Spleen (tissue), 11 donors: ENCODE data around the gene CD83. TPM values are rescaled to one million over a fixed set of nuclear protein-coding genes. Genes with fewer than 3 reads are reported as not detected.

Experiments
- DNase-seq: peaks from one replicate; pipeline ENCODE4 v3.0.0-alpha.2; 2020
- H3K27ac ChIP-seq, 8 donors: fragments of 200-600 bp; sonication (generic) in 7 of 8; 1 replicate in 4 of 8; 2 replicates in 4 of 8; pipeline versions ENCODE4 v1.5.0 to v1.8.0; 2016 to 2021; ENCODE audit warnings: inconsistent platforms in 4 of 8, mild to moderate bottlenecking in 4 of 8, moderate library complexity in 1 of 8
- H3K27me3 ChIP-seq, 7 donors: fragments of 200-600 bp; sonication (generic) in 6 of 7; replicated peaks in 1 of 7; 1 replicate in 4 of 7; 2 replicates in 3 of 7; pipeline versions ENCODE4 v1.5.0 to v1.8.0; 2016 to 2021; ENCODE audit warnings: inconsistent platforms in 3 of 7, mild to moderate bottlenecking in 1 of 7
- H3K36me3 ChIP-seq, 6 donors: fragments of 200-600 bp; sonication (generic) in 5 of 6; 1 replicate in 4 of 6; 2 replicates in 2 of 6; pipeline versions ENCODE4 v1.5.0 to v1.8.0; 2016 to 2021; ENCODE audit warnings: inconsistent platforms in 2 of 6
- H3K4me1 ChIP-seq, 6 donors: fragments of 200-600 bp; sonication (generic) in 5 of 6; 1 replicate in 3 of 6; 2 replicates in 3 of 6; pipeline versions ENCODE4 v1.5.0 to v1.8.0; 2016 to 2021; ENCODE audit warnings: inconsistent platforms in 3 of 6
- H3K4me3 ChIP-seq, 8 donors: fragments of 200-600 bp; sonication (generic) in 7 of 8; 1 replicate in 4 of 8; 2 replicates in 4 of 8; pipeline versions ENCODE4 v1.5.0 to v1.8.0; 2016 to 2021; ENCODE audit warnings: inconsistent platforms in 4 of 8, mild to moderate bottlenecking in 4 of 8, moderate library complexity in 2 of 8
- H3K9me3 ChIP-seq, 8 donors: fragments of 200-600 bp; sonication (generic) in 7 of 8; 1 replicate in 4 of 8; 2 replicates in 4 of 8; pipeline versions ENCODE4 v1.5.0 to v1.8.0; 2016 to 2021; ENCODE audit warnings: inconsistent platforms in 4 of 8
- POLR2A ChIP-seq, 3 donors: fragments of 450-650 bp; IDR thresholded peaks; one replicate each; pipeline ENCODE4 v1.5.1; 2017; ENCODE audit warnings: antibody characterized with exemption in 3 of 3, mild to moderate bottlenecking in 1 of 3
- POLR2AphosphoS5 ChIP-seq, 3 donors: sonication (generic); formaldehyde crosslinking; IDR thresholded peaks; one replicate each; pipeline ENCODE4 v1.5.1; 2017; ENCODE audit warnings: antibody characterized with exemption in 3 of 3
- WGBS, 5 donors: extraction: QIAGEN DNeasy Blood & Tissue Kit in 3 of 5; methylation state at CpG; one replicate each; pipeline versions ENCODE4 v1.1.5 to v1.1.7; 2013 to 2018; 5-methylcytosine and 5-hydroxymethylcytosine counted together
- intact Hi-C: fragments of 100-400 bp; cut with DNase I; formaldehyde crosslinking; loops from one replicate; pipeline ENCODE4 v1.15.0; 2023; ENCODE audit warnings: low total_unique reads
- polyA plus RNA-seq, 3 donors: library from polyadenylated mRNA; stranded (reverse); fragments of 200-250 nt; gene quantifications; one replicate each; pipeline ENCODE4 v1.2.1, GENCODE V29; 2013
- total RNA-seq, 7 donors: library from RNA; depleted of rRNA in 3 of 7; stranded (reverse); fragments of >200 nt in 3 of 7; fragmentation: NEBNext Ultra II Directional in 4 of 7; extraction: Animal tissue kit (Norgen Biotek cat#: 25700) in 4 of 7; gene quantifications; one replicate each; pipeline versions ENCODE4 v1.1.0 to v1.2.1, GENCODE V29; 2016 to 2021
- TF ChIP-seq, protein P1 (sequence below), 11 experiments: fragments of 200-600 bp in 7 of 11; fragments of 450-650 bp in 4 of 11; sonication (generic) in 4 of 11; IDR thresholded peaks in 8 of 11; conservative IDR thresholded peaks in 3 of 11; 1 replicate in 7 of 11; 2 replicates in 4 of 11; pipeline versions ENCODE4 v1.4.0 to v1.8.0; 2016 to 2021; ENCODE audit warnings: antibody characterized with exemption in 11 of 11, inconsistent platforms in 4 of 11, mild to moderate bottlenecking in 1 of 11
- donor health status: healthy with polysubstance abuse.
- donor health status: DM: no; HTN: no; CAD: no; lungs with moderate emphysema.
- donor health status: DM: no; HTN: no; CAD: no.
- donor health status: Bipolar disorder and iron deficiency.
- donor health status: healthy.
- donor health status: DM: no; HTN: no; CAD: no.
- donor health status: DM: yes; HTN: yes; CAD: no.

The CD83 gene
- total and polyA plus RNA-seq, 10 donors: 11.7 to 51.5 (median 22.6) TPM

- 34 to 45% (median 38%) methylated on average over 4 of the region's 4 CpGs for WGBS, 5 donors
- Histone ChIP-seq H3K27me3 (no peaks in the 10 kb centered on the region), H3K9me3 (no peaks in the 10 kb centered on the region), H3K27ac (peak overlapping the region; percentile 31 to 92 (median 70)), H3K36me3 (peaks cover 0 to 13% (median 0%) of the 10 kb centered on the region in 6 donors), H3K4me1 (peaks cover 18 to 95% (median 61%) of the 10 kb centered on the region in 6 donors), H3K4me3 (peak overlapping the region in 1 of 8 donors; percentile 23)
- DNase-seq: no peak
- TF ChIP-seq, protein P1, sequence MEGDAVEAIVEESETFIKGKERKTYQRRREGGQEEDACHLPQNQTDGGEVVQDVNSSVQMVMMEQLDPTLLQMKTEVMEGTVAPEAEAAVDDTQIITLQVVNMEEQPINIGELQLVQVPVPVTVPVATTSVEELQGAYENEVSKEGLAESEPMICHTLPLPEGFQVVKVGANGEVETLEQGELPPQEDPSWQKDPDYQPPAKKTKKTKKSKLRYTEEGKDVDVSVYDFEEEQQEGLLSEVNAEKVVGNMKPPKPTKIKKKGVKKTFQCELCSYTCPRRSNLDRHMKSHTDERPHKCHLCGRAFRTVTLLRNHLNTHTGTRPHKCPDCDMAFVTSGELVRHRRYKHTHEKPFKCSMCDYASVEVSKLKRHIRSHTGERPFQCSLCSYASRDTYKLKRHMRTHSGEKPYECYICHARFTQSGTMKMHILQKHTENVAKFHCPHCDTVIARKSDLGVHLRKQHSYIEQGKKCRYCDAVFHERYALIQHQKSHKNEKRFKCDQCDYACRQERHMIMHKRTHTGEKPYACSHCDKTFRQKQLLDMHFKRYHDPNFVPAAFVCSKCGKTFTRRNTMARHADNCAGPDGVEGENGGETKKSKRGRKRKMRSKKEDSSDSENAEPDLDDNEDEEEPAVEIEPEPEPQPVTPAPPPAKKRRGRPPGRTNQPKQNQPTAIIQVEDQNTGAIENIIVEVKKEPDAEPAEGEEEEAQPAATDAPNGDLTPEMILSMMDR (IDR thresholded peaks at IDR 0.05 in 8 of 11, conservative IDR thresholded peaks at IDR 0.05 in 3 of 11): no peak
- peak in 1 of 3 donors; percentile 76 for TF ChIP-seq POLR2AphosphoS5 (IDR thresholded peaks at IDR 0.05)
- intact Hi-C loops: loop anchor here (10.0 kb wide), 1 partner anchor 1503 kb away; no protein-coding TSS in a partner anchor
These were observed 4.4 kb downstream of the CD83 start for GRCh38 chr6:14121936-14122344.

DNA sequence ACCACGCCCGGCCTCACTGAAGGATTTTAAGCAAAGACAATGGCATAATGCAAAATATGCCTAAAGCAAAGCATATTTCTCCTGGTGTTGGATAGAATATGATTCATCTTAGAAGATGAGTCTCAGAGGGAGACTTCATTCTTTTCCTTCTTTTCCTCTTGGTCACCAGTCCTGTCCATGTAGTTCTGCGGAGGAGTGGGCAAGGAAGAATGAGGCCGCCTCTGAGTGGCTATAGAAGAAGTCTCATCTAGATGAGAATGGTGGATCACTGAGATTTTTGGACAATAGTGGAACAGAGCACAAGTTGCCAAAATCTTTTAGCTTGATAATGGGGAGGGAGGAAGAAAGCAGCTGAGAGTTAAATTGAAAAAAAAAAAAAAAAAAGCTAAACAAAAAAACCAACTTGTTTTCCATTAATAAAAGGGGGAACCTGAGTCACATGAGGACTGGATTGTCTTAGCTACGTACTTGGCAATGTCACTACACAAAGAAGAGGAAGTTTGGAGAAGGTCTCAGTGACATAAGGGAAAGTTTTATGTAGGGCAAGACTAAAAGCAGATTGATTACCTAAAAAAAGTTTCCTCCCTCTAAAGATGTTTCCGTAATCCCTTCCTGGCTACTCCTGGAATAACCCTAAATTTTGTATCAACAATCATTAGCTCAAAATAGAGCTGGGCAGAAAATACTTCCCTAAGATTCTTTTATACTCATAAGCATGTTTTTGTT is 6.0 kb downstream of the CD83 start:
- H3K9me3 ChIP-seq: no peaks in the 10 kb centered on the region
- intact Hi-C loops: loop anchor here (10.0 kb wide), 1 partner anchor 1501 kb away; no protein-coding TSS in a partner anchor
- H3K4me1 ChIP-seq: peaks cover 17 to 97% (median 54%) of the 10 kb centered on the region in 6 donors
- WGBS, 5 donors: 72 to 78% (median 74%) methylated on average over 6 of the region's 6 CpGs
- peaks cover 0 to 13% (median 0%) of the 10 kb centered on the region in 6 donors for H3K36me3 ChIP-seq
- no peak for TF ChIP-seq POLR2A (IDR thresholded peaks at IDR 0.05)
- TF ChIP-seq, protein P1 (IDR thresholded peaks at IDR 0.05 in 8 of 11, conservative IDR thresholded peaks at IDR 0.05 in 3 of 11): no peak
- no peak for TF ChIP-seq POLR2AphosphoS5 (IDR thresholded peaks at IDR 0.05)
- H3K4me3 ChIP-seq: no peak overlapping the region
- DNase-seq: no peak
- peak overlapping the region in 7 of 8 donors; percentile 36 to 92 (median 72) for H3K27ac ChIP-seq
- H3K27me3 ChIP-seq: no peaks in the 10 kb centered on the region

GRCh38 chr6:14125346-14125745 is 7.8 kb downstream of the CD83 start:
- WGBS, 5 donors: 70 to 81% (median 72%) methylated on average over 3 of the region's 3 CpGs
- H3K36me3 ChIP-seq: peaks cover 0 to 14% (median 0%) of the 10 kb centered on the region in 6 donors
- H3K27ac ChIP-seq: peak overlapping the region in 1 of 8 donors; percentile 40
- H3K4me1 ChIP-seq: peaks cover 11 to 97% (median 56%) of the 10 kb centered on the region in 6 donors
- intact Hi-C loops: loop anchor here (10.0 kb wide), 1 partner anchor 1499 kb away; no protein-coding TSS in a partner anchor
- no peaks in the 10 kb centered on the region for H3K9me3 ChIP-seq
- no peaks in the 10 kb centered on the region for H3K27me3 ChIP-seq
- TF ChIP-seq POLR2AphosphoS5 (IDR thresholded peaks at IDR 0.05) (no peak), POLR2A (IDR thresholded peaks at IDR 0.05) (no peak)
- TF ChIP-seq, protein P1 (IDR thresholded peaks at IDR 0.05 in 8 of 11, conservative IDR thresholded peaks at IDR 0.05 in 3 of 11): no peak
- H3K4me3 ChIP-seq: no peak overlapping the region
- no peak for DNase-seq

DNA sequence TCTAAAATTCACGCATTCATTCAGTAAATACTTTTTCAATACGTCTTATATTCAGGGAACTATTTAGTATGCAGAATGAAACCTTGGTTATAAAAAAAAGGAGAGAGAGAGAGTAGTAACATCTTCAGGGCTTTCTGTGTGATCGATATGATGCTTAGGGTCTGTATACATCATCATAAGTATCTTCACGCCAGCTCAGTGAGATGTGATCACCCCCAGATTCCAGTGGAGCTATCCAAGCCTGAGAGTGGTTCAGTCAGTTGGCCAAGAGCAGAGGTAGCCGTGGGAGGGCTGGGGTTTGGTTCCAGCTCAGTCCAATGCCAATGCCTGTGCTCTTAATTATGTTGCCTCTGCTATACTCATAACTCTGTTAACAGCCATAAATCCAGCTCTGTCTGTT is 8.6 kb downstream of the CD83 start:
- 83 to 88% (median 88%) methylated on average over 5 of the region's 5 CpGs for WGBS, 5 donors
- TF ChIP-seq, protein P1 (IDR thresholded peaks at IDR 0.05 in 8 of 11, conservative IDR thresholded peaks at IDR 0.05 in 3 of 11): no peak
- no peak for TF ChIP-seq POLR2AphosphoS5 (IDR thresholded peaks at IDR 0.05)
- TF ChIP-seq POLR2A (IDR thresholded peaks at IDR 0.05): no peak
- Histone ChIP-seq H3K9me3 (no peaks in the 10 kb centered on the region), H3K4me3 (no peak overlapping the region), H3K27me3 (no peaks in the 10 kb centered on the region), H3K27ac (no peak overlapping the region), H3K36me3 (peaks cover 0 to 20% (median 0%) of the 10 kb centered on the region in 6 donors), H3K4me1 (peaks cover 11 to 94% (median 54%) of the 10 kb centered on the region in 6 donors)
- DNase-seq: no peak
- intact Hi-C loops: loop anchor here (10.0 kb wide), 1 partner anchor 1499 kb away; no protein-coding TSS in a partner anchor
